ENCODE data around the gene WDR17. TPM values are rescaled to one million over a fixed set of nuclear protein-coding genes. Genes with fewer than 3 reads are reported as not detected.

The WDR17 gene
- total and polyA plus RNA-seq, 5 donors = 0.32 to 1.4 (median 1.2) TPM

- DNase-seq = no peak
- no peak for ATAC-seq
- H3K9me3 ChIP-seq (ENCODE audit: control insufficient read depth, low read length) = no peaks in the 10 kb centered on the region
- no peak overlapping the region for H3K27ac ChIP-seq (ENCODE audit: low read length)
- H3K4me3 ChIP-seq (ENCODE audit: low read length) = no peak overlapping the region
- H3K4me1 ChIP-seq (ENCODE audit: control insufficient read depth, insufficient read depth, low read length) = peaks cover 3% of the 10 kb centered on the region
- no peaks in the 10 kb centered on the region for H3K27me3 ChIP-seq (ENCODE audit: control insufficient read depth, insufficient read depth)
- intact Hi-C loops (cut with DNase I) = no loop called here
Measured at GRCh38 chr4:176042195-176042594, 23.4 kb upstream of the WDR17 start.

GRCh38 chr4:176043838-176044588, 21.6 kb upstream of the WDR17 start:
- Histone ChIP-seq H3K4me3 (ENCODE audit: low read length) (no peak overlapping the region), H3K4me1 (ENCODE audit: control insufficient read depth, insufficient read depth, low read length) (peaks cover 3% of the 10 kb centered on the region), H3K27me3 (ENCODE audit: control insufficient read depth, insufficient read depth) (no peaks in the 10 kb centered on the region), H3K27ac (ENCODE audit: low read length) (no peak overlapping the region), H3K9me3 (ENCODE audit: control insufficient read depth, low read length) (no peaks in the 10 kb centered on the region)
- intact Hi-C loops (cut with DNase I) = no loop called here
- peak in 1 of 2 donors; percentile 24 for ATAC-seq
- DNase-seq = no peak
- 60% methylated on average over 9 of the region's 9 CpGs for WGBS

GRCh38 chr4:176044589-176044951, 21.1 kb upstream of the WDR17 start:
- Histone ChIP-seq H3K4me1 (ENCODE audit: control insufficient read depth, insufficient read depth, low read length) (peaks cover 3% of the 10 kb centered on the region), H3K9me3 (ENCODE audit: control insufficient read depth, low read length) (no peaks in the 10 kb centered on the region), H3K27ac (ENCODE audit: low read length) (no peak overlapping the region), H3K4me3 (ENCODE audit: low read length) (no peak overlapping the region), H3K27me3 (ENCODE audit: control insufficient read depth, insufficient read depth) (no peaks in the 10 kb centered on the region)
- ATAC-seq (peak in 1 of 2 donors; percentile 29), DNase-seq (peak in 2 of 3 donors; percentile 26 to 56)
- 40% methylated on average over 4 of the region's 4 CpGs for WGBS
- intact Hi-C loops (cut with DNase I) = no loop called here

- no peaks in the 10 kb centered on the region for H3K27me3 ChIP-seq (ENCODE audit: control insufficient read depth, insufficient read depth)
- H3K4me3 ChIP-seq (ENCODE audit: low read length) = no peak overlapping the region
- ATAC-seq = no peak
- WGBS = 79% methylated on average over 4 of the region's 4 CpGs
- no peak for DNase-seq
- intact Hi-C loops (cut with DNase I) = no loop called here
- H3K4me1 ChIP-seq (ENCODE audit: control insufficient read depth, insufficient read depth, low read length) = peaks cover 3% of the 10 kb centered on the region
- no peaks in the 10 kb centered on the region for H3K9me3 ChIP-seq (ENCODE audit: control insufficient read depth, low read length)
- H3K27ac ChIP-seq (ENCODE audit: low read length) = no peak overlapping the region
Measured at GRCh38 chr4:176048631-176049030, 17.0 kb upstream of the WDR17 start.

- DNase-seq (no peak), ATAC-seq (no peak)
- WGBS = 73% methylated on average over 6 of the region's 6 CpGs
- Histone ChIP-seq H3K27ac (ENCODE audit: low read length) (no peak overlapping the region), H3K27me3 (ENCODE audit: control insufficient read depth, insufficient read depth) (no peaks in the 10 kb centered on the region), H3K4me3 (ENCODE audit: low read length) (no peak overlapping the region), H3K9me3 (ENCODE audit: control insufficient read depth, low read length) (no peaks in the 10 kb centered on the region), H3K4me1 (ENCODE audit: control insufficient read depth, insufficient read depth, low read length) (no peaks in the 10 kb centered on the region)
- intact Hi-C loops (cut with DNase I) = no loop called here
Measured at GRCh38 chr4:176052744-176053143, 12.9 kb upstream of the WDR17 start.

- Histone ChIP-seq H3K9me3 (ENCODE audit: control insufficient read depth, low read length) (no peaks in the 10 kb centered on the region), H3K4me3 (ENCODE audit: low read length) (no peak overlapping the region), H3K27ac (ENCODE audit: low read length) (no peak overlapping the region), H3K4me1 (ENCODE audit: control insufficient read depth, insufficient read depth, low read length) (no peaks in the 10 kb centered on the region), H3K27me3 (ENCODE audit: control insufficient read depth, insufficient read depth) (no peaks in the 10 kb centered on the region)
- intact Hi-C loops (cut with DNase I) = no loop called here
- ATAC-seq (no peak), DNase-seq (no peak)
- WGBS = 43% methylated on average over 2 of the region's 2 CpGs
Measured at GRCh38 chr4:176053785-176054184, 11.9 kb upstream of the WDR17 start.

- intact Hi-C loops (cut with DNase I) = no loop called here
- no peak overlapping the region for H3K27ac ChIP-seq (ENCODE audit: low read length)
- no peaks in the 10 kb centered on the region for H3K27me3 ChIP-seq (ENCODE audit: control insufficient read depth, insufficient read depth)
- 18% methylated on average over 2 of the region's 2 CpGs for WGBS
- H3K4me1 ChIP-seq (ENCODE audit: control insufficient read depth, insufficient read depth, low read length) = no peaks in the 10 kb centered on the region
- ATAC-seq (no peak), DNase-seq (no peak)
- H3K4me3 ChIP-seq (ENCODE audit: low read length) = no peak overlapping the region
- H3K9me3 ChIP-seq (ENCODE audit: control insufficient read depth, low read length) = no peaks in the 10 kb centered on the region
Measured at GRCh38 chr4:176054942-176055341, 10.7 kb upstream of the WDR17 start.

- no peak overlapping the region for H3K4me3 ChIP-seq (ENCODE audit: low read length)
- H3K27ac ChIP-seq (ENCODE audit: low read length) = no peak overlapping the region
- no peak for DNase-seq
- intact Hi-C loops (cut with DNase I) = no loop called here
- no peaks in the 10 kb centered on the region for H3K9me3 ChIP-seq (ENCODE audit: control insufficient read depth, low read length)
- no peak for ATAC-seq
- WGBS = 89% methylated on average over 20 of the region's 20 CpGs
- no peaks in the 10 kb centered on the region for H3K4me1 ChIP-seq (ENCODE audit: control insufficient read depth, insufficient read depth, low read length)
- H3K27me3 ChIP-seq (ENCODE audit: control insufficient read depth, insufficient read depth) = no peaks in the 10 kb centered on the region
Measured at GRCh38 chr4:176063718-176064117, 1.9 kb upstream of the WDR17 start.

GRCh38 chr4:176064539-176064938, 1.1 kb upstream of the WDR17 start:
- no peak overlapping the region for H3K27ac ChIP-seq (ENCODE audit: low read length)
- no peak for ATAC-seq
- no peaks in the 10 kb centered on the region for H3K27me3 ChIP-seq (ENCODE audit: control insufficient read depth, insufficient read depth)
- 91% methylated on average over 2 of the region's 2 CpGs for WGBS
- no peak for DNase-seq
- no peak overlapping the region for H3K4me3 ChIP-seq (ENCODE audit: low read length)
- H3K9me3 ChIP-seq (ENCODE audit: control insufficient read depth, low read length) = no peaks in the 10 kb centered on the region
- no peaks in the 10 kb centered on the region for H3K4me1 ChIP-seq (ENCODE audit: control insufficient read depth, insufficient read depth, low read length)
- intact Hi-C loops (cut with DNase I) = no loop called here

GRCh38 chr4:176066757-176067156, 1.1 kb downstream of the WDR17 start:
- no peak overlapping the region for H3K27ac ChIP-seq (ENCODE audit: low read length)
- ATAC-seq (no peak), DNase-seq (no peak)
- 57% methylated on average over 6 of the region's 6 CpGs for WGBS
- H3K27me3 ChIP-seq (ENCODE audit: control insufficient read depth, insufficient read depth) = no peaks in the 10 kb centered on the region
- H3K4me3 ChIP-seq (ENCODE audit: low read length) = no peak overlapping the region
- H3K9me3 ChIP-seq (ENCODE audit: control insufficient read depth, low read length) = no peaks in the 10 kb centered on the region
- intact Hi-C loops (cut with DNase I) = no loop called here
- H3K4me1 ChIP-seq (ENCODE audit: control insufficient read depth, insufficient read depth, low read length) = no peaks in the 10 kb centered on the region

GRCh38 chr4:176077561-176077960, 11.9 kb downstream of the WDR17 start:
- DNase-seq = no peak
- H3K4me3 ChIP-seq (ENCODE audit: low read length) = no peak overlapping the region
- no peaks in the 10 kb centered on the region for H3K4me1 ChIP-seq (ENCODE audit: control insufficient read depth, insufficient read depth, low read length)
- intact Hi-C loops (cut with DNase I) = no loop called here
- no peak for ATAC-seq
- no peak overlapping the region for H3K27ac ChIP-seq (ENCODE audit: low read length)
- H3K27me3 ChIP-seq (ENCODE audit: control insufficient read depth, insufficient read depth) = no peaks in the 10 kb centered on the region
- H3K9me3 ChIP-seq (ENCODE audit: control insufficient read depth, low read length) = no peaks in the 10 kb centered on the region

- no peak overlapping the region for H3K27ac ChIP-seq (ENCODE audit: low read length)
- no peak for ATAC-seq
- no peak for DNase-seq
- intact Hi-C loops (cut with DNase I) = no loop called here
- H3K27me3 ChIP-seq (ENCODE audit: control insufficient read depth, insufficient read depth) = no peaks in the 10 kb centered on the region
- H3K4me1 ChIP-seq (ENCODE audit: control insufficient read depth, insufficient read depth, low read length) = no peaks in the 10 kb centered on the region
- no peak overlapping the region for H3K4me3 ChIP-seq (ENCODE audit: low read length)
- 79% methylated on average over 2 of the region's 2 CpGs for WGBS
- H3K9me3 ChIP-seq (ENCODE audit: control insufficient read depth, low read length) = no peaks in the 10 kb centered on the region
Measured at GRCh38 chr4:176084769-176085168, 19.1 kb downstream of the WDR17 start.
